OCI-LY1 (cell line): Measurements from ENCODE around the gene GNAL.

Experiments
- H2AFZ ChIP-seq: fragments of 200-600 bp; sonication (generic), shearing (Covaris generic); 2 replicates; pipeline ENCODE4 v1.6.0; 2014; ENCODE audit warnings: antibody characterized with exemption, mild to moderate bottlenecking, low read length
- H3F3A ChIP-seq: fragments of 200-600 bp; sonication (generic), shearing (Covaris generic); 2 replicates; pipeline ENCODE4 v1.6.0; 2014; ENCODE audit warnings: mild to moderate bottlenecking, antibody characterized with exemption, low read length, moderate library complexity; ENCODE audit not compliant: insufficient read depth
- H3K27ac ChIP-seq: fragments of 200-600 bp; sonication (generic); 2 replicates; pipeline ENCODE4 v1.5.1; 2014; ENCODE audit warnings: low read length, mixed run types, mild to moderate bottlenecking, low read depth; ENCODE audit not compliant: poor library complexity, severe bottlenecking
- H3K27me3 ChIP-seq: fragments of 200-600 bp; sonication (generic); 2 replicates; pipeline ENCODE4 v1.6.0; 2014; ENCODE audit warnings: antibody characterized with exemption, mild to moderate bottlenecking, low read length, moderate library complexity; ENCODE audit not compliant: insufficient read depth
- H3K36me3 ChIP-seq: fragments of 200-600 bp; sonication (generic); 2 replicates; pipeline ENCODE4 v1.6.1; 2014; ENCODE audit warnings: mild to moderate bottlenecking, antibody characterized with exemption, low read length, moderate library complexity, mixed read lengths; ENCODE audit not compliant: insufficient read depth
- H3K4me1 ChIP-seq: fragments of 200-600 bp; sonication (generic); 2 replicates; pipeline ENCODE4 v1.5.1; 2014; ENCODE audit warnings: mild to moderate bottlenecking, low read length, moderate library complexity; ENCODE audit not compliant: insufficient read depth, severe bottlenecking
- H3K4me2 ChIP-seq: fragments of 200-600 bp; sonication (generic), shearing (Covaris generic); 2 replicates; pipeline ENCODE4 v1.6.1; 2014; ENCODE audit warnings: low read length
- H3K4me3 ChIP-seq: fragments of 200-600 bp; sonication (generic); 2 replicates; pipeline ENCODE4 v1.5.1; 2014; ENCODE audit warnings: low read length, low read depth, mild to moderate bottlenecking, mixed read lengths; ENCODE audit not compliant: poor library complexity, severe bottlenecking
- H3K79me2 ChIP-seq: fragments of 200-600 bp; shearing (Covaris generic); 2 replicates; pipeline ENCODE4 v1.6.1; 2016; ENCODE audit warnings: mixed run types, low read length, mixed read lengths; ENCODE audit not compliant: insufficient read depth
- H3K9ac ChIP-seq: fragments of 200-600 bp; sonication (generic), shearing (Covaris generic); 2 replicates; pipeline ENCODE4 v1.6.1; 2014; ENCODE audit warnings: mild to moderate bottlenecking, low read length, mixed read lengths
- H3K9me2 ChIP-seq: fragments of 200-600 bp; sonication (generic), shearing (Covaris generic); 2 replicates; pipeline ENCODE4 v1.6.1; 2014; ENCODE audit warnings: low read depth, mild to moderate bottlenecking, low read length, mixed read lengths
- H3K9me3 ChIP-seq: fragments of 200-600 bp; shearing (Covaris generic); 2 replicates; pipeline ENCODE4 v1.6.1; 2014; ENCODE audit warnings: low read length, mixed read lengths
- H4K20me1 ChIP-seq: fragments of 200-600 bp; sonication (generic), shearing (Covaris generic); 2 replicates; pipeline ENCODE4 v1.6.0; 2016; ENCODE audit warnings: mild to moderate bottlenecking, low read length; ENCODE audit not compliant: insufficient read depth
- EZH2 ChIP-seq: fragments of 200-600 bp; sonication (generic), shearing (Covaris generic); IDR thresholded peaks from 2 replicates; pipeline ENCODE4 v1.8.0; 2017; ENCODE audit warnings: borderline replicate concordance, mixed run types, mild to moderate bottlenecking, antibody characterized with exemption, low read length, moderate library complexity, mixed read lengths
- TF ChIP-seq, protein P1 (sequence below): fragments of 200-600 bp; sonication (generic), shearing (Covaris generic); IDR thresholded peaks from 2 replicates; pipeline ENCODE4 v1.5.1; 2017; ENCODE audit warnings: mild to moderate bottlenecking, antibody characterized with exemption, low read length, moderate library complexity, mixed read lengths

Gene GNAL

GRCh38 chr18:11674119-11674518 lies 14.9 kb upstream of the GNAL start:
- no peaks in the 10 kb centered on the region for H4K20me1 ChIP-seq

DNA sequence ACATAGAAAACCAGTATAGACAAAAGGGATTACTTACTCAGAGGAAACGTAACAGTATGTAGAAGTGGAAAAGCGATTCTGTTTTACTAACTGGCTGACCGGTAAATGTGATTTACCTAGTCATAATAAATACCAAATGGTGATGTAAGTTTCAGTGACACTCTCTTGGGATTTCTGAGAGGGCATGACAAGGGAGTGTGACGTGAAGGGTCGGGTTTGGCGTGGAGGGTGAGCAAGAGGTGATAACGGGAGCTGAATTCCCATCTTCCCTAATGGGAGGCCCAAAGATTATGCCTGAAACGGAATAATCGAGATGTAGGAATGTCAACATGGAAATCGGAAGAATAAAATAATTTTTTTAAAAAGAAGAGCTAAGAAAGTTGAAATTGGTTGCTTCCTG lies 12.7 kb upstream of the GNAL start:
- Histone ChIP-seq H3K9me3 (no peaks in the 10 kb centered on the region), H4K20me1 (no peaks in the 10 kb centered on the region), H3K4me2 (no peak overlapping the region), H3K9me2 (no peaks in the 10 kb centered on the region), H3K9ac (no peak overlapping the region), H3K79me2 (no peaks in the 10 kb centered on the region), H2AFZ (no peak overlapping the region), H3K4me3 (no peak overlapping the region), H3K36me3 (no peaks in the 10 kb centered on the region), H3K27me3 (no peaks in the 10 kb centered on the region), H3K27ac (no peak overlapping the region), H3K4me1 (no peaks in the 10 kb centered on the region), H3F3A (no peaks in the 10 kb centered on the region)
- no peak for TF ChIP-seq EZH2
- TF ChIP-seq, protein P1, sequence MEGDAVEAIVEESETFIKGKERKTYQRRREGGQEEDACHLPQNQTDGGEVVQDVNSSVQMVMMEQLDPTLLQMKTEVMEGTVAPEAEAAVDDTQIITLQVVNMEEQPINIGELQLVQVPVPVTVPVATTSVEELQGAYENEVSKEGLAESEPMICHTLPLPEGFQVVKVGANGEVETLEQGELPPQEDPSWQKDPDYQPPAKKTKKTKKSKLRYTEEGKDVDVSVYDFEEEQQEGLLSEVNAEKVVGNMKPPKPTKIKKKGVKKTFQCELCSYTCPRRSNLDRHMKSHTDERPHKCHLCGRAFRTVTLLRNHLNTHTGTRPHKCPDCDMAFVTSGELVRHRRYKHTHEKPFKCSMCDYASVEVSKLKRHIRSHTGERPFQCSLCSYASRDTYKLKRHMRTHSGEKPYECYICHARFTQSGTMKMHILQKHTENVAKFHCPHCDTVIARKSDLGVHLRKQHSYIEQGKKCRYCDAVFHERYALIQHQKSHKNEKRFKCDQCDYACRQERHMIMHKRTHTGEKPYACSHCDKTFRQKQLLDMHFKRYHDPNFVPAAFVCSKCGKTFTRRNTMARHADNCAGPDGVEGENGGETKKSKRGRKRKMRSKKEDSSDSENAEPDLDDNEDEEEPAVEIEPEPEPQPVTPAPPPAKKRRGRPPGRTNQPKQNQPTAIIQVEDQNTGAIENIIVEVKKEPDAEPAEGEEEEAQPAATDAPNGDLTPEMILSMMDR: no peak

More at GRCh38 chr18:11674119-11674518, 14.9 kb upstream of the GNAL start:
- Histone ChIP-seq H3K4me1 (no peaks in the 10 kb centered on the region), H3K9ac (no peak overlapping the region), H3F3A (no peaks in the 10 kb centered on the region), H3K4me3 (no peak overlapping the region), H3K27me3 (no peaks in the 10 kb centered on the region), H3K9me2 (no peaks in the 10 kb centered on the region), H3K4me2 (no peak overlapping the region), H3K79me2 (no peaks in the 10 kb centered on the region), H3K27ac (no peak overlapping the region), H3K36me3 (no peaks in the 10 kb centered on the region), H2AFZ (no peak overlapping the region), H3K9me3 (no peaks in the 10 kb centered on the region)
- TF ChIP-seq, protein P1: no peak

DNA sequence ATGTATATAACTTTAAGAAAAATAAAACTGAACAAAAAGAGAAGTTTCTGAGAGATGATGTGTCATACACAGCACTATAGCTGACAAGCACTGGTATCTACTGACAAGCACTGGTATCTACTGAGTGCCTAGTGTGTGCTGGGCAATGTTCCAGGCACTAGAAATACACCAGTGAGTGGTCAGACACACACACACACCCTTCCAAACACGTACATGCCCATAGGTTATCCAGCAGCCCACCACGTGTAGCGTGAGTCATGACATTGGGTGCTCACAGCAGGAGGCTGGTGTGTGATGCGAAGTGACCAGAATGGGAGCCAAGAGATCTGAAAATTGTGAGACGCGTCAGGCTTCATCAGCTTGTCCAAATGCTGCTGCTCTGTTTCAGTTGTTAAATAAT lies 12.2 kb upstream of the GNAL start:
- no peaks in the 10 kb centered on the region for H3K9me3 ChIP-seq
- no peak overlapping the region for H2AFZ ChIP-seq
- H3K27me3 ChIP-seq: no peaks in the 10 kb centered on the region
- H3K79me2 ChIP-seq: no peaks in the 10 kb centered on the region
- no peaks in the 10 kb centered on the region for H3F3A ChIP-seq
- no peaks in the 10 kb centered on the region for H3K4me1 ChIP-seq
- H3K4me2 ChIP-seq: no peak overlapping the region
- H3K36me3 ChIP-seq: no peaks in the 10 kb centered on the region
- no peak overlapping the region for H3K9ac ChIP-seq
- TF ChIP-seq EZH2: no peak
- TF ChIP-seq, protein P1: no peak
- no peak overlapping the region for H3K4me3 ChIP-seq
- H3K27ac ChIP-seq: no peak overlapping the region
- H3K9me2 ChIP-seq: no peaks in the 10 kb centered on the region
- no peaks in the 10 kb centered on the region for H4K20me1 ChIP-seq
